MCF 10A (cell line): ENCODE data around the gene ZNF432. TPM values are rescaled to one million over a fixed set of nuclear protein-coding genes. Genes with fewer than 3 reads are reported as not detected.

Experiments used
- BruUV-seq: library from RNA; stranded (reverse); fragments of 400-500 nt; replicated peaks from 2 replicates; lab custom pipeline; 2021; lab: Mats Ljungman, UMichigan
- CTCF ChIA-PET: fragments of 300-600 bp; sonication (Branson Sonifier 250); formaldehyde crosslinking; extraction: SDS; loops from one replicate; lab custom pipeline; 2021; ENCODE audit warnings: antibody characterized with exemption, inconsistent platforms; lab: Yijun Ruan, JAX
- POLR2A ChIA-PET: fragments of 300-600, 350-650 bp; sonication (Branson Sonifier 250); formaldehyde crosslinking; extraction: SDS; loops from one replicate; lab custom pipeline; 2020; ENCODE audit warnings: antibody characterized with exemption, inconsistent platforms; lab: Yijun Ruan, JAX
- DNase-seq: peaks from one replicate; pipeline ENCODE4 v3.0.0-alpha.2; 2018; ENCODE audit not compliant: unreplicated experiment
- H3K27ac Mint-ChIP-seq: one replicate; pipeline ENCODE4 v1.8.0; 2022; ENCODE audit warnings: mild to moderate bottlenecking, low read depth, mixed read lengths; ENCODE audit not compliant: unreplicated experiment
- H3K27me3 Mint-ChIP-seq: one replicate; pipeline ENCODE4 v1.8.0; 2022; ENCODE audit warnings: mixed read lengths; ENCODE audit not compliant: insufficient read depth, unreplicated experiment
- H3K36me3 Mint-ChIP-seq: one replicate; pipeline ENCODE4 v1.8.0; 2022; ENCODE audit warnings: mild to moderate bottlenecking, moderate library complexity, mixed read lengths; ENCODE audit not compliant: insufficient read depth, unreplicated experiment
- H3K4me1 Mint-ChIP-seq: one replicate; pipeline ENCODE4 v1.8.0; 2022; ENCODE audit warnings: mixed read lengths; ENCODE audit not compliant: insufficient read depth, unreplicated experiment
- H3K4me3 Mint-ChIP-seq: one replicate; pipeline ENCODE4 v1.8.0; 2022; ENCODE audit warnings: mild to moderate bottlenecking, moderate library complexity, mixed read lengths; ENCODE audit not compliant: unreplicated experiment
- H3K9me3 Mint-ChIP-seq: one replicate; pipeline ENCODE4 v1.8.0; 2022; ENCODE audit warnings: mixed read lengths; ENCODE audit not compliant: unreplicated experiment
- intact Hi-C: fragments of 100-400 bp; cut with micrococcal nuclease; formaldehyde crosslinking; loops from 2 replicates; pipeline ENCODE4 v1.14.1; 2022
- total RNA-seq: library from RNA; stranded (reverse); gene quantifications from 2 replicates; pipeline ENCODE4 v1.2.3, GENCODE V29; 2022
- TF ChIP-seq, protein P1 (sequence below): fragments of 200-600 bp; IDR thresholded peaks from one replicate; pipeline ENCODE4 v1.8.0; 2022; ENCODE audit warnings: antibody characterized with exemption, mild to moderate bottlenecking; ENCODE audit not compliant: unreplicated experiment

ZNF432 gene
- total RNA-seq, 1 experiment from 2014 or later, result 17.2 TPM

DNA sequence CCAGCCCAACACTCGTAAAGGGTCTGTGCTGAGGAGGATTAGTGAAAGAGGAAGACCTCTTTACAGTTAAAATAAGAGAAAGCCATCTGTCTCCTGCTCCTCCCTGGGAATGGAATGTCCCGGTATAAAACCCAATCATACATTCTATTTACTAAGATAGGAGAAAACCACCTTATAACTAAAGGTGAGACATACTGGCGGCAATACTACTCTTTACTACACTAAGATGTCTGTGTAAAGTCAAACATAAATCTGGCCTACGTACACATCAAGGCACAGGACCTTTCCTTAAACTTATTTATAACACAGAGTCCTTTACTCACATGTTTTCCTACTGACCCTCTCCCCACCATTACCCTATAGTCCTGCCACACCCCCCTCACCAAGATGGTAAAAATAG lies 65.3 kb downstream of the ZNF432 start:
- POLR2A ChIA-PET, result no interaction called here
- no peaks in the 10 kb centered on the region for H3K27me3 Mint-ChIP-seq
- no peak overlapping the region for H3K27ac Mint-ChIP-seq
- intact Hi-C loops, result no loop called here
- no peak for DNase-seq
- peaks cover 10% of the 10 kb centered on the region for H3K36me3 Mint-ChIP-seq
- peaks cover 28% of the 10 kb centered on the region for H3K9me3 Mint-ChIP-seq
- BruUV-seq, result no TSS peak
- TF ChIP-seq, protein P1, sequence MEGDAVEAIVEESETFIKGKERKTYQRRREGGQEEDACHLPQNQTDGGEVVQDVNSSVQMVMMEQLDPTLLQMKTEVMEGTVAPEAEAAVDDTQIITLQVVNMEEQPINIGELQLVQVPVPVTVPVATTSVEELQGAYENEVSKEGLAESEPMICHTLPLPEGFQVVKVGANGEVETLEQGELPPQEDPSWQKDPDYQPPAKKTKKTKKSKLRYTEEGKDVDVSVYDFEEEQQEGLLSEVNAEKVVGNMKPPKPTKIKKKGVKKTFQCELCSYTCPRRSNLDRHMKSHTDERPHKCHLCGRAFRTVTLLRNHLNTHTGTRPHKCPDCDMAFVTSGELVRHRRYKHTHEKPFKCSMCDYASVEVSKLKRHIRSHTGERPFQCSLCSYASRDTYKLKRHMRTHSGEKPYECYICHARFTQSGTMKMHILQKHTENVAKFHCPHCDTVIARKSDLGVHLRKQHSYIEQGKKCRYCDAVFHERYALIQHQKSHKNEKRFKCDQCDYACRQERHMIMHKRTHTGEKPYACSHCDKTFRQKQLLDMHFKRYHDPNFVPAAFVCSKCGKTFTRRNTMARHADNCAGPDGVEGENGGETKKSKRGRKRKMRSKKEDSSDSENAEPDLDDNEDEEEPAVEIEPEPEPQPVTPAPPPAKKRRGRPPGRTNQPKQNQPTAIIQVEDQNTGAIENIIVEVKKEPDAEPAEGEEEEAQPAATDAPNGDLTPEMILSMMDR, result no peak
- no peak overlapping the region for H3K4me3 Mint-ChIP-seq
- CTCF ChIA-PET, result no interaction called here
- H3K4me1 Mint-ChIP-seq, result peaks cover 5% of the 10 kb centered on the region

Other genes starting within 250 kb of the ZNF432 start
- gene ZNF577, start 160.9 kb downstream of the ZNF432 start, total RNA-seq, result 6.3 and 8.4 TPM in 2 replicates
- gene ZNF649, start 143.8 kb downstream of the ZNF432 start, total RNA-seq, result 9.5 and 14.5 TPM in 2 replicates
- gene ZNF613, start 121.4 kb downstream of the ZNF432 start, total RNA-seq, result 4.9 and 7.7 TPM in 2 replicates
- 7.0 and 8.9 TPM in 2 replicates for gene ZNF350, start 62.0 kb downstream of the ZNF432 start, total RNA-seq
- gene ZNF615, start 40.6 kb downstream of the ZNF432 start, total RNA-seq, result 7.3 and 9.0 TPM in 2 replicates
- gene ZNF614, start 20.5 kb downstream of the ZNF432 start, total RNA-seq, result 10.2 and 10.3 TPM in 2 replicates
- gene ZNF841, start 46.9 kb upstream of the ZNF432 start, total RNA-seq, result 40.9 and 49.8 TPM in 2 replicates
- 9.5 and 13.5 TPM in 2 replicates for gene ZNF616, start 91.1 kb upstream of the ZNF432 start, total RNA-seq
- gene ZNF836, start 122.8 kb upstream of the ZNF432 start, total RNA-seq, result 4.3 and 7.7 TPM in 2 replicates
- gene PPP2R1A, start 141.2 kb upstream of the ZNF432 start, total RNA-seq, result 194 and 211 TPM in 2 replicates
- gene ZNF766, start 220.7 kb upstream of the ZNF432 start, total RNA-seq, result 11.5 and 16.0 TPM in 2 replicates
- 13.1 and 15.8 TPM in 2 replicates for gene ZNF480, start 248.3 kb upstream of the ZNF432 start, total RNA-seq